Retina (tissue), 1 donor: ENCODE measurements around the gene GRM8.

Experiments
- DNase-seq: peaks from one replicate; pipeline ENCODE4 v3.0.0-alpha.2; 2016

The GRM8 gene

GRCh38 chr7:126804604-126805003 is 448.1 kb downstream of the GRM8 start:
- no peak for DNase-seq

DNA sequence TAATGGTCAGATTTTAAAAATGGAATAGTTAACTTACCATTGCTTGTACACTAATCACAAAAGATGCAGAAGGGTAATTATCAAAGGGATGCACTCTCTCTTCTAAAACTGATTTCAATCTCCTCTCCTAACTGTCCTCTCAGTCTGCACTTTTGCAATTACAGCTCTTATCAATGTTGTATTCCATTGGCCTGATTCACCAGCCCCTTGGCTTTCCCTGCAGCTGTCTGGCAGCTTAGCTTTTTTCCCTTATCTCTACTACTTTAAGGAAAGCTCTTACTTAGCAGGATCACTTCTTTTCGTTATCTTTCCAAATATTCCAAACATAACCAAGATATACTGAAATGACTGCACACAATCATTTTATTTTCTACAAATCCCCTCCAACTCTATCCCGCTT is 448.8 kb downstream of the GRM8 start:
- DNase-seq, result no peak

DNA sequence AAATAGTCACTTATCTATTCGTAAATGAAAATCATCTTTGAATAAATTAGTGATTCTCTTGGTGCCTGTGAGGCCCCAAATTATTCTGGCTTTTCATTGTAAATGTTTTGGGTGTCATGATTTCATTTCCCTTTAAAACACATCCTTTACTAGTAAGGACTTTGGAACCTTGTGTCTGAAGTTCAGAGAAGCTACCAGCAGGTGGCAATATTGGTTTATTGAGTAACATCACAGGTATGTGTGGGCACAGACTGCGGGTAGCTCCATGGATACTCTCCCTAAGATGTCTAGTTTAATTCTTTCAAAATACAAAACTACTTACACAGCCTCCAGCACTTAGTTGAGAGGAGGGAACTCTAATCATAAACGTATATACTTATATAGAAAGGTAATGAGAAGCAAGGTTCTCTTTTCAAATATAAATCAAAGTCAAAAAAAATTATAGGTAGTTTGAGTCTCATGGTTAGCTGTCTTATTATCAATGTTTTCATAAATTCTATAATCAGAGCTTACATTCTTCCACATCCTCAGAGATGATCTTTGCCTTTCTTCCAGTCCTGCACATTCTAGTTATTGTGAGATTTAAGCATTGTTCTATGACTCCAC is 449.6 kb downstream of the GRM8 start:
- no peak for DNase-seq

DNA sequence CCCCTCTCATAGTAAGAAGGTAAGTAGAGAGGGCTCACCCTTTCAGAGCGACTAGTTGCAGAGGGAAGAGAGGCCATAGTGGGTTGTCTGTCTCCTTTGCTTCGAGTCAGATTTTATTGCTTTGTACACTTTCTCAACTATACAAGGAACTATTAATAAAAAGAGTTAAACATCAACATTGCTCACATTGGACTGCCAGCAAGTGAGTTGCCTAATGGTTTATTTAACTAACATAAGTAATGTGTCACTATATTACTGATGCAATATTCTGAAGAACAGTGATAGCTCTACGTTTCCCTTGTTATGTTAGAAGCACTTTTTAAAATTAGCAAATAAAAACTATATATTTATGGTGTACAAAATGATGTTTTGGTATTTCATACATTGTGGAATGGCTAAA is 451.0 kb downstream of the GRM8 start:
- DNase-seq, result no peak

- DNase-seq, result no peak
Observed at GRCh38 chr7:126799541-126799940, 453.2 kb downstream of the GRM8 start.

DNA sequence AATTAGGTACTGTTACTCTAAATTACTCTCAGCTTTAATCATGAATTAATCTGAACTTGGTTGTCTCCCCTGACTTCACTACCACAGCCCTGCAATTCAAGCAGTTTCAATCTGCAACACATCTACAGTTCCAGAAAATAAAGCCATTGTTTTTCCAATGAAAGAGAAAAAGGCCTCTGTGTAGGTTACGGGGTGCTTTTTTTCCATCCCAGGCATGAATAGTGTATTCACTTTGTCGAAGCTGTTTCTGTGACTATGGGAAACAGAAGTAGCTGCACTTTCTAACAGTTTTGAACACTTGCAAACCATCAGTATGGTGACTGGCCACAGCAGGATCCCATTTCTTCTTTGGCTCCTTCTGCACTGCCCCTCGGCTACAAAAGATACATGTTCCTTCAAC is 460.2 kb downstream of the GRM8 start:
- DNase-seq, result no peak

DNA sequence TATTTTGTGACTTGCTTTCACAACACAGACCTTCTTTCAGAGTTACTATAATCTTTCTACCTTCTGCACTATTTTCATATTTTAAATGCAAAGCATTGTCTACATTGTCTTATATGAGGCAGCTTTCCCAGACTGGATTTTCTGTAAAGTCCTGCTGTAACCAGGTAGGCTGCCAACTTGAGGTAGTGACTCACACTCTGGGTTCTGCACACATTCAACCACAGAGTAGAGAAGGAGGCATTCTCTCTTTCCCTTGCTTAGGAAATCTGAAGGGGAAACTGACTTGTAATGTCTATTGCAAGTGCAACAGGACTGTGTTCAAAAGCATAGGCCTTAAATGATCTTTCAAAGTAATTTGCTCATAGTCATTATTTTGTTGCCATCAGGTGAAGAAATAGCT is 461.4 kb downstream of the GRM8 start:
- no peak for DNase-seq

DNA sequence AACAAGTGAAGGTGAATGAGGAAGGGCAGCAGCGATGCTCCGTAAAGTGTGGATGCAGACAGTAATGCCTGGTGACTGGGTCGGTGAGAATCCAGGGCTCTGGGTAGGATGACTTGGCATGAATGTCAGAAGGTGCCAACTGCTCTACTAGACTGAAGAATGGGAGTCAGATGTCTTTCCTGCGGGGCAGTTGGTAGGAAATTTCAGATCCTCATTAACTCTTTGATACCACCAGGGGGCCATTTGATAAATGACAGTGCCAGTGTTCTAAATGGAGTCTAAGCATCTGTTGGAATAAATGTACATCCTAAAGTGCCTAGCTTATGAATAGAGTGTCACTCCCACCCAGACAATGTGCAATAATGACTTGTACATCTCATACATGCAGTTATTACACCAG is 462.0 kb downstream of the GRM8 start:
- DNase-seq, result no peak

- DNase-seq, result no peak
Observed at GRCh38 chr7:126783613-126784012, 469.1 kb downstream of the GRM8 start.

GRCh38 chr7:126780993-126781392 is 471.7 kb downstream of the GRM8 start:
- no peak for DNase-seq

GRCh38 chr7:126778101-126778500 is 474.6 kb downstream of the GRM8 start:
- DNase-seq, result no peak

DNA sequence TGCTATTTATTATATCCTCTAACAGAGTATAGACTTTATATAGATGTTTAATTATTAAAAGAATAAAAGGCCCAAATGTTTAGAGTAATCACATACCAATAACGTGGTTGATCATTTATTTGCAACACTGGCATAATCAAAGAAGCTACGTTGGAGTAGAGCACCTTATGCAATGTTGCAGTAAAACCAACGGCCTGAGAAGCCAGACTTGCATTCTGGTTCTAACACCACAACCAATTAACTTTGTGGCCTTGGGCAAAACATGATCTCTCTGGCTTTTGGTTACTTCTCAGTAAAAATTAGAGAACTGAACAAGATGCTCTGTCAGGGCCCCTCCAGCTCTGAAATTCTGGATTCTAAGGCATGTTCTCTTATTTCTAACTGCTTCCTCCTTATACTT is 476.2 kb downstream of the GRM8 start:
- no peak for DNase-seq

DNA sequence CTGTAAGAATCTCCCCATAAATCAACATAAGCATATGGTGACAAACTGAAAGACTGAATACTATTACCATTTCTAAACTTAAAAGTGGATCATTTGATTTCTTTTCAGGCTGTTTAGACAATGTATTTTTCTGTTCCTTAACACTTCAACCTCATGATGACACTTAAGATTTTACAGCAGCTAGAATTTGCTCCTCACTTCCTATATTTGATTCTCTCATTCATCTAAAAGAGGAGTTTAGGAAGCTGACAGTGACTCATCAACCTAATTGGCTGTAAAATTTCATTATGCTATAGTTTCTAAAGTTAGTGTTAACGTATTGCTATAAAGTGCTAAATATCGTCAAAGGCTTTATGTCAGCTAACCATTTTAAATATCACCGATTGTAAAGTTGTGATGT is 478.7 kb downstream of the GRM8 start:
- no peak for DNase-seq

GRCh38 chr7:126768836-126769235 is 483.9 kb downstream of the GRM8 start:
- no peak for DNase-seq

- DNase-seq, result no peak
Observed at GRCh38 chr7:126760914-126761577, 491.7 kb downstream of the GRM8 start.

DNA sequence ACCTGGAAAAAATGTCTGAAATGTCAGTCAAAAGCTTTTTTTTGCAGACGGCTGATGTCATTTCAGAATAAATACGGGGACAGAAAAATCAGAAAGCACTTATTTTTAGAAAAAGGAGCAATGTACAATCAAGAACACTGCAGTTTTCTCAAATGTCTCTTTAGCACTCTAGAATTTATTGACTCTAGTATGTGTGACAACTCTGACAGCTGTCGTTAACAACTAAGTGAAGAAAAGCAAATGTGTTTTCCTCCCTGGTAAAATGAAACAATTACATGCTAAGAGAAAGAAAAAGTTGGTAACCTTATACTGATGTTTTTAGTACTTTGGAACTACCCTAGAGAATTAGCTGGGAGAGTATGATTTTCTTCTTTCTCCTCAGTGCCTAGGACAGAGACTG is 497.4 kb downstream of the GRM8 start:
- DNase-seq, result no peak

DNA sequence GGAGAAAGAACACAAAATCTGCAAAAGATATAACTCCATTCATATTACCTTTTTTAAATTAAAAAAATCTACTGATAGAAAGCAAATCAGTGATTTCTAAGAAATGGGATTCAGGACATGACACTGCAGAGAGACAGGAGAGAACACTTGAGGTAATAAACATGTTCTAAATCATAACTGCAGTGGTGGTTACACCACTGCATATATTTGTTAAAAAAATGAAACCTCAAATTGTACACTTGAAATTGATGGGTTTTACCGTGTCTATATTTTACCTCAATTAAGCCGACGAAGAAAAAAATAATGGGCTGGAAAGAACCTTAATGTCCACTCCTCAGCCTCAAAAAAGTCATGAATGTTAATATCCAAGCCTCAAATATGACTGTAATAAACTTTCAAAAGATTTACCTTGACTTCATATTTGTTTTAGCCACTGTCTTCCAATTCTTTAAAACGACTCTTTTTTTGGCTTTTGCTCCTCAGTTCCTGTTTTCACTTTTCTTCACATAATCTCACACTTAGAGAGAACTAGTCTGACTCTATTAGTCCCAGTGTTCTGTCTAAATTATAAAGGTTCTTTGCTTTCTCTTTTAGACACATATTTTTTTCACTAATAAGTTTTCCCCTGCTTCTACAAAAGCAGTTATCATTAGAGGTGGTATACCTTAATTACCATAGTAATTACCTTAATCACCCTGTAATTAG is 502.4 kb downstream of the GRM8 start:
- no peak for DNase-seq

- no peak for DNase-seq
Observed at GRCh38 chr7:126728967-126729366, 523.8 kb downstream of the GRM8 start.

DNA sequence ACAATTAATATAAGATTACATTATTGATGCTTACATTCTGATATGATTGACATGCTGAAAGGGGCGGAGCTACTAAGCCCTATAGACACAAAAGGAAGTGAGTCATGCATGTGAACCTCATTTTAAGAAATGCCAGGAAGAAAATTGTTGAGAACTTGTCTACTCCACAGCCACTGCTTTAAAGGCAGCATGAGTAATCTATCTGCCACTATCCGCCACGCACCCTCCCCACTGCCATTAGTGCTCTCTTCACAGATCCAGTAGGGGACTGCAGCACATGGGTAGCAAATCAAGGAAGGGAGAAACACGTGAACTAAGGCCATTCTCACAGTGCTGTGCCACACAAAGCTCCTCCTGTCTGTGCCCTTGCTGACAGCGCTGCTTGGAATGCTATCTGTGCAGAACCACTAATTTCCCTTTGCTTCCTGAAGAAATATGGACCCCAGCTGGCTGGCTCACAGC is 524.8 kb downstream of the GRM8 start:
- DNase-seq, result no peak

DNA sequence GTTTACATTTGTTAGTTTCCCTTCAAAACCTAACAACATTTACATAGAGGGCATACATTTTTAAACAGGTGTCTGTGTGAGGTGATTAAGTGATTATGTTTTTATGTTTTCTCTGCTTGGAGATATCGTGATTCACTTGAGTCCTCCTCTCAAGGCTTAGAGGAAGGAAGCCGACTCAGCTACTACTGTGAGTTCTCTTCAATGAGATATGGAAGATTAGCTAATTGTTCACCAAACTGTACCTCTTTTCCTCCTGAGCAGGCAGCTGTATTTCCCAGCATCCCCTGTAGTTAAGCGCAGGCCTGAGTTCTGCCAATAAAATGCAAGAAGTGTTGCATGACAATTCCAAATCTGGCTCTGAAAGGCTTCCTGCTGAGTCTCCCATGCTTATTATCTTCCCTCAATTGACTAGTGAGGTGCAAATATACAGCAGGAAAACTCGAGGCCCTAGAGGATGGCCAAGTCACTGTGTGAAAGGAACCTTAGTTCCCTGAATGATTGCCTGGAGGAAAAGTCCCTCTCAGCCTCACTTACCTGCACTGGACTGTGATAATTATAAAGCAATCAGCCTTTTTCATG is 528.7 kb downstream of the GRM8 start:
- no peak for DNase-seq

DNA sequence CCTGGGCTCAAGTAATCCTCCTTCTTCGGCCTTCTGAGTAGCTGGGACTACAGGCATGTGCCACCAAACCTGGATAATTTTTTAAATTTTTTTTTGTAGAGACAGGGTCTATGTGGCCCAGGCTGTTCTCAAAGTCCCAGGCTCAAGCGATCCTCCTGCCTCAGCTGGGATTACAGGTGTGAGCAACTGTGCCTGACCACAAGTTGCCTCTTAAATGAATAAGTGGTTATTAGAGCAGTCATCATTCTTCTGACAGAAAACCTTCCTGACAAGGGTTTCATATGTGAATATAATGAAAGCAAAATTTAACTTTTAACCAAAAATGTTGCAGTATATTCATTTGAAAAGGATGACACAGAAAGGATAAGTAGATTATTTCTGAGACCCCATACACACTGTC is 532.5 kb downstream of the GRM8 start:
- no peak for DNase-seq

- no peak for DNase-seq
Observed at GRCh38 chr7:126718419-126718818, 534.3 kb downstream of the GRM8 start.

DNA sequence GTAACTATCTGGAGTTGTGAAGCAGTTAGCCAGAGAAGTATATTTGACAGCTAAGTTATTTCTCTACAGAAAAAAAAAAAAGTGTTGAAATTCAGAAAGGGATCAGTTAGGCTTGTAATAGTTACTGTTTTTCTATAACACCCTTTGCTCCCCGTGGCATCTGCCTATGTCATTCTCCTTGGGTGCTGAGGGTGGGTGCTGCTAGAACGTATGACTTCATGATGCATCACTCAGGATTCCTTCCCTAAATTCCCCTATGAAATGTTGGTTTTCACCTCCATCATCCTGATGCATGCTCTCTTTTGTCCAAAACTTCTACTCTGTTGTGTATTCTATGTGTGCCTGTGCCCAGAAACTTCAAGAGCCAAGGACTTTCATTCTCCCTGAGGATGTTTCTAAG is 536.4 kb downstream of the GRM8 start:
- no peak for DNase-seq

GRCh38 chr7:126715076-126715475 is 537.7 kb downstream of the GRM8 start:
- DNase-seq, result no peak
